Neural progenitor cell (in vitro differentiated cells): ENCODE measurements around the gene LVRN. TPM values are rescaled to one million over a fixed set of nuclear protein-coding genes. Genes with fewer than 3 reads are reported as not detected.

ENCODE experiments used
- DNase-seq: peaks from one replicate; pipeline ENCODE4 v3.0.0-alpha.2; 2016; ENCODE audit warnings: low spot score
- H2AFZ ChIP-seq: fragments of 200-600 bp; sonication (generic); replicated peaks from 2 replicates; pipeline ENCODE4 v1.6.1; 2016; ENCODE audit warnings: antibody characterized with exemption
- H3F3A ChIP-seq: fragments of 200-600 bp; sonication (generic); 2 replicates; pipeline ENCODE4 v1.6.1; 2016; ENCODE audit warnings: antibody characterized with exemption, low read depth
- H3K27ac ChIP-seq: fragments of 200-600 bp; sonication (generic); 2 replicates; pipeline ENCODE4 v1.5.1; 2016; ENCODE audit warnings: mild to moderate bottlenecking
- H3K27me3 ChIP-seq: fragments of 200-600 bp; sonication (generic); 2 replicates; pipeline ENCODE4 v1.6.1; 2016; ENCODE audit warnings: mild to moderate bottlenecking, moderate library complexity
- H3K36me3 ChIP-seq: fragments of 200-600 bp; sonication (generic); 2 replicates; pipeline ENCODE4 v1.5.1; 2016
- H3K4me1 ChIP-seq: fragments of 200-600 bp; sonication (generic); 2 replicates; pipeline ENCODE4 v1.6.1; 2016; ENCODE audit warnings: mixed run types
- H3K4me2 ChIP-seq: fragments of 200-600 bp; sonication (generic); 2 replicates; pipeline ENCODE4 v1.6.1; 2016
- H3K4me3 ChIP-seq: fragments of 200-600 bp; sonication (generic); 2 replicates; pipeline ENCODE4 v1.5.1; 2016
- H3K79me2 ChIP-seq: fragments of 200-600 bp; sonication (generic); 2 replicates; pipeline ENCODE4 v1.6.1; 2016; ENCODE audit warnings: low read depth
- H3K9ac ChIP-seq: fragments of 200-600 bp; sonication (generic); 2 replicates; pipeline ENCODE4 v1.6.1; 2016
- H3K9me3 ChIP-seq: fragments of 200-600 bp; sonication (generic); 2 replicates; pipeline ENCODE4 v1.5.1; 2016; ENCODE audit warnings: low read depth
- H4K20me1 ChIP-seq: fragments of 200-600 bp; sonication (generic); 2 replicates; pipeline ENCODE4 v1.6.1; 2016; ENCODE audit warnings: low read depth
- H3K27ac Mint-ChIP-seq: 3 replicates; pipeline ENCODE4 v1.8.0; 2021; ENCODE audit warnings: mixed read lengths
- H3K27me3 Mint-ChIP-seq: 2 replicates; pipeline ENCODE4 v1.8.0; 2022; ENCODE audit warnings: low read depth, mild to moderate bottlenecking, inconsistent platforms, moderate library complexity, mixed read lengths; ENCODE audit not compliant: insufficient read depth
- H3K36me3 Mint-ChIP-seq: 3 replicates; pipeline ENCODE4 v1.8.0; 2021; ENCODE audit warnings: mixed read lengths
- H3K4me1 Mint-ChIP-seq: 3 replicates; pipeline ENCODE4 v1.8.0; 2021; ENCODE audit warnings: mixed read lengths
- H3K4me3 Mint-ChIP-seq: 3 replicates; pipeline ENCODE4 v1.8.0; 2021; ENCODE audit warnings: mild to moderate bottlenecking, moderate library complexity, mixed read lengths
- H3K9me3 Mint-ChIP-seq: 3 replicates; pipeline ENCODE4 v1.8.0; 2020; ENCODE audit warnings: mixed read lengths
- CTCF ChIP-seq: fragments of 200-600 bp; sonication (generic); IDR thresholded peaks from 2 replicates; pipeline ENCODE4 v1.5.1; 2017; ENCODE audit warnings: antibody characterized with exemption, mild to moderate bottlenecking
- EZH2 ChIP-seq: fragments of 200-600 bp; sonication (generic); IDR thresholded peaks from 2 replicates; pipeline ENCODE4 v1.6.1; 2017; ENCODE audit warnings: antibody characterized with exemption, mild to moderate bottlenecking, moderate library complexity
- EZH2phosphoT487 ChIP-seq: fragments of 200-600 bp; sonication (generic); IDR thresholded peaks from 2 replicates; pipeline ENCODE4 v1.6.1; 2017; ENCODE audit warnings: antibody characterized with exemption
- total RNA-seq: library from RNA; depleted of rRNA; stranded (reverse); fragments of >200 nt; gene quantifications from 2 replicates; pipeline ENCODE4 v1.2.3, GENCODE V29; 2015; ENCODE audit warnings: low replicate concordance

LVRN gene
- total RNA-seq, 1 donor from 2014 or later: 0.41 TPM

GRCh38 chr5:116032991-116033390 is 70.7 kb downstream of the LVRN start:
- Histone ChIP-seq H3K27me3 (no peaks in the 10 kb centered on the region), H3K9me3 (no peaks in the 10 kb centered on the region), H3K4me3 (no peak overlapping the region), H3K79me2 (no peaks in the 10 kb centered on the region), H3K9ac (no peak overlapping the region), H3K36me3 (no peaks in the 10 kb centered on the region), H3F3A (no peaks in the 10 kb centered on the region), H3K4me1 (no peaks in the 10 kb centered on the region), H3K27ac (no peak overlapping the region), H3K4me2 (no peak overlapping the region), H2AFZ (no peak overlapping the region), H4K20me1 (no peaks in the 10 kb centered on the region)
- no peaks in the 10 kb centered on the region for H3K27me3 Mint-ChIP-seq
- DNase-seq: no peak
- H3K4me3 Mint-ChIP-seq: no peak overlapping the region
- no peak overlapping the region for H3K27ac Mint-ChIP-seq
- H3K9me3 Mint-ChIP-seq: no peaks in the 10 kb centered on the region
- peaks cover 4% of the 10 kb centered on the region for H3K4me1 Mint-ChIP-seq
- no peaks in the 10 kb centered on the region for H3K36me3 Mint-ChIP-seq
- TF ChIP-seq EZH2: no peak
- no peak for TF ChIP-seq CTCF
- no peak for TF ChIP-seq EZH2phosphoT487

- no peak for DNase-seq
- Mint-ChIP-seq H3K36me3 (no peaks in the 10 kb centered on the region), H3K4me3 (no peak overlapping the region), H3K27ac (no peak overlapping the region), H3K9me3 (no peaks in the 10 kb centered on the region), H3K4me1 (peaks cover 4% of the 10 kb centered on the region), H3K27me3 (no peaks in the 10 kb centered on the region)
- H3K4me2 ChIP-seq: no peak overlapping the region
- H3K27me3 ChIP-seq: no peaks in the 10 kb centered on the region
- no peaks in the 10 kb centered on the region for H3K36me3 ChIP-seq
- no peak for TF ChIP-seq CTCF
- no peak for TF ChIP-seq EZH2phosphoT487
- no peak for TF ChIP-seq EZH2
- H4K20me1 ChIP-seq: no peaks in the 10 kb centered on the region
- H3K27ac ChIP-seq: no peak overlapping the region
- peaks cover 3% of the 10 kb centered on the region for H3K4me1 ChIP-seq
- no peaks in the 10 kb centered on the region for H3K79me2 ChIP-seq
- no peaks in the 10 kb centered on the region for H3F3A ChIP-seq
- no peak overlapping the region for H3K9ac ChIP-seq
- H3K4me3 ChIP-seq: no peak overlapping the region
- no peaks in the 10 kb centered on the region for H3K9me3 ChIP-seq
- H2AFZ ChIP-seq: no peak overlapping the region
These were observed 72.8 kb downstream of the LVRN start for GRCh38 chr5:116035123-116035522.

- Mint-ChIP-seq H3K27me3 (no peaks in the 10 kb centered on the region), H3K4me1 (peaks cover under 1% of the 10 kb centered on the region), H3K36me3 (no peaks in the 10 kb centered on the region), H3K4me3 (no peak overlapping the region), H3K9me3 (no peaks in the 10 kb centered on the region), H3K27ac (no peak overlapping the region)
- Histone ChIP-seq H3K4me2 (no peak overlapping the region), H3K4me1 (peaks cover 3% of the 10 kb centered on the region), H3F3A (no peaks in the 10 kb centered on the region), H4K20me1 (no peaks in the 10 kb centered on the region), H3K79me2 (no peaks in the 10 kb centered on the region), H3K27ac (no peak overlapping the region), H3K9me3 (no peaks in the 10 kb centered on the region), H3K36me3 (no peaks in the 10 kb centered on the region), H3K9ac (no peak overlapping the region), H3K4me3 (no peak overlapping the region), H2AFZ (no peak overlapping the region), H3K27me3 (no peaks in the 10 kb centered on the region)
- peak; percentile 20 for TF ChIP-seq CTCF
- TF ChIP-seq EZH2: no peak
- no peak for DNase-seq
These were observed 75.1 kb downstream of the LVRN start for GRCh38 chr5:116037236-116037822.
